Right ventricle myocardium superior (tissue), 1 donor: Measurements from ENCODE around the gene TERT. TPM values are rescaled to one million over a fixed set of nuclear protein-coding genes. Genes with fewer than 3 reads are reported as not detected.

Experiments used
- ATAC-seq: fragments of 200-7000 bp; cut with Tn5 transposase; one replicate; pipeline ENCODE4 v1.9.1; 2020; ENCODE audit warnings: mild to moderate bottlenecking; ENCODE audit not compliant: poor library complexity
- DNase-seq: peaks from one replicate; pipeline ENCODE4 v3.0.0-alpha.2; 2020
- intact Hi-C: fragments of 100-400 bp; cut with DNase I; formaldehyde crosslinking; loops from one replicate; pipeline ENCODE4 v1.11.2; 2022
- total RNA-seq: library from RNA; stranded (reverse); fragmentation: NEBNext Ultra II Directional; extraction: Animal tissue kit (Norgen Biotek cat#: 25700); gene quantifications from one replicate; pipeline ENCODE4 v1.2.1, GENCODE V29; 2021
- donor health status: DM: no; HTN: yes; CAD: no; lungs with severe emphysema.

Gene TERT
- total RNA-seq, 1 donor from 2014 or later = not detected

DNA sequence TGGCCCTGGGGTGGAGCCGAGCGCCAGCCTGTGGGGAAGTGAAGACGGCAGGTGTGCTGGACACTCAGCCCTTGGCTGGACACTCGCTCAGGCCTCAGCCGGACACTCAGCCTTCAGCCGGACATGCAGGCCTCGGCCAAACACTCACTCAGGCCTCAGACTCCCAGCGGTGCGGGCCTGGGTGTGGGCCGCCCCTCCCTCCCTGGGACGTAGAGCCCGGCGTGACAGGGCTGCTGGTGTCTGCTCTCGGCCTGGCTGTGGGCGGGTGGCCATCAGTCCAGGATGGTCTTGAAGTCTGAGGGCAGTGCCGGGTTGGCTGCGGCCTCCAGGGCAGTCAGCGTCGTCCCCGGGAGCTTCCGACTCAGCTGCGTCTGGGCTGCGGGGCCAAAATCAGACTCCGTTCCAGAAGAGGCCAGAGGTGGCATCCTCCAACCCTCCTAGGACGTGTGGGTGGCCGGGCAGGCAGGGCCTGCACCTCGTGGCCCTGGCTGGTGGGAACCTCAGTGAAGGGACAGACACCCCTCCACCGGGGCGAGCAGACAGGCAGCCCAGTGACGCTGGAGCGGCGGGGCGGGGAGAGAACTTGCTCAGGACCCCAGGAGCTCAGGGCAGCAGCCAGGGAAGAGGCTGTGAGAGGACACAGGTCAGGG, 41.3 kb downstream of the TERT start:
- intact Hi-C loops = no loop called here
- ATAC-seq (no peak), DNase-seq (no peak)

DNA sequence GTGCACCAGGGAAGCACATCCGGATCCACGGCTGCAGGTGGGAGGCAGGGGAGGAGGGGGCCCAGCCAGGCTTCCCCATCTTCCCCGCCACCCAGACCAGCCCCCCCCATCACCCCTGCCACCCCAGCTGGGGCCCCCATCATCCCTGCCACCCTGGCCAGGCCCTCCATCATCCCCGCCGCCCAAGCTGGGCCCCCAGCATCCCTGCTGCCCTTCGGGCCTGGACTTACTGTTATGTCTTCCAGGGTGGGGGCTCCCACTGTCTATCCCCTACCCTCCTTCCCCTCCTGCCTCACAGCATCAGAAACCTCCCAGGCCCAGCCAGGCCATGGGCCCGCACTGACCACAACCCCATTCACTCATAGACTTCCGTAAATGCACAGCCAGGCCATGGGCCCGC, 42.2 kb downstream of the TERT start:
- no peak for ATAC-seq
- no peak for DNase-seq
- intact Hi-C loops = no loop called here

DNA sequence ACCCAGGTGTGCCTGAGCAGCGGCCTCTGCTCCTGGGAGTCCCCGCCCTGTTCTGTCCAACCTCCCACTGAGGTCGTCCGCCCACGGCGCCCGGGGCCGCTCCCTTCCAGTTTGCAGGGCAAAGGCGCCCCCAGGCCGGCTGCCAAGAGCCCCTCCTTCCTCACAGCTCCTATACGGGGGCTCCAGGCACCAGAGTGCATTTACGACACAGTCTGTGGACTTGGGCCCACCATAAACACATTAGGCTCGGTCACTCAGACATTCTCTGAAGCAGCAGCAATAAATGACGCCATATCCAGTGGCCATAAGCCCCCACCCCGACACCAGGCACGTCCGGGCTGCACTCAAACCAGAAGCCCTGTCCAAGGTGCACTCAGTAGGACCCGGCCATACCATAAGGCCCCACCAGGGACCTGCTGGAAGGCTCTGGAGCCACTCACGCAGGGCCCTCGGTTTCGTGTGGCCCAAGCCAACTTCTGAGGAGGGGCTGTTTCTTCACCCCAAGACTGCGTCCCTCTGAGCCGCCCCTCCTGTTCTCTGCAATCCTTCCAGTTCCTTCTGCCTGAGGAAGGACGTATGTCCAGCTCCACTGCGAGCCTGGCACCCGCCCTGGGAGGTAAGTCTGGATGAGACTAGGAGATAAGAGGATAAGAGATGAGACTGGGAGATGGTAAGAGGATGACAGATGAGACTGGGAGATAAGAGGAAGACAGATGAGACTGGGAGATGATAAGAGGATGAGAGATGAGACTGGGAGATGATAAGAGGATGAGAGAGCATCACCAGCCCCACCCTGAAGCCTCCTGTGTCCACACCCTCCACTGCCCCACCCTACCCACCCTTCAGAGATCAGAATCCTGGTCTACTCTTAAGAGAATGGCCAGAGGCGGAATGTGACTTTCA, 42.9 kb downstream of the TERT start:
- no peak for DNase-seq
- ATAC-seq = no peak
- intact Hi-C loops = no loop called here

DNA sequence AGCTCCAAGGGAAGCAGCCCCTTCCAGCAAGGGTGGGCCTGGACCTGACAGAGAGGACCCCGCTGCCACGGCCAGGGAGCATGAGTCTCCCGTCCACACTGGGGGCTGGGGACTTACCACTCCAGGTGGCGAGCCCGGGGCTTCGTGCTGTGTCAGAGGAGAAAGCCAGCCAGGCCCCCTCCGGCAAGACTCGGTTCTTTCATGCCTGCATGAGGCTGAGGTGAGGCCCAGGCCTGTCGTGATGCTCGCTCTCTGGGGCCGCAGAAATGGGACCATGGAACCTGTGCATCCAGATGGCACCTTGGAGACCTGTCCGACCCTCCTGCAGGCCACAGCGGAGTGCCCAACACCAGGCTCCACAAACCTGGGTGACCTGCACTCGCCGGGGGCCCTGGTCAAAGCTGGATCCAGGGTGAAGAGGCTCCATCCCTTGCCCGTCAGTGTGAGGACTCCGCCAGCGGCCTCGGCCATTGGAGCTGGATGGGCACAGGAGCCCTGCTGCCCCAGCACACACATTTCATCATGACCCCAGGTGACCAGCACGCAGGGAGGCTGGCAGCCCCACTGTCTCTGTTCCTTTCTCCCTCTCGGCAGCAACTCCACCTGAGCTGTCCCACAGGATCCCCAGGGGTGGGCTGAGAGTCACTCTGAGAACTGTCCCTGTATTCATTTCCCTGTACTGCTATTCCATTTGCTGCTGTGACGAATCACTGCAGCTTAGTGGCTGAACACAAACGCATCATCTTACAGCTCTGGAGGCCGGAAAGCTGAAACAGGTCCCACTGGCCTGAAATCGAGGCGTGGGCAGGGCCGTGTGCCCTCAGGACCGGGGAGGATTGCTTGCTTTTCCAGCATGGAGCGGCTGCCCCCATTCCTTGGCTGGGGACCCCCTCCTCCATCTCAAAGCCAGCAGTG, 45.2 kb downstream of the TERT start:
- intact Hi-C loops = no loop called here
- no peak for DNase-seq
- no peak for ATAC-seq

DNA sequence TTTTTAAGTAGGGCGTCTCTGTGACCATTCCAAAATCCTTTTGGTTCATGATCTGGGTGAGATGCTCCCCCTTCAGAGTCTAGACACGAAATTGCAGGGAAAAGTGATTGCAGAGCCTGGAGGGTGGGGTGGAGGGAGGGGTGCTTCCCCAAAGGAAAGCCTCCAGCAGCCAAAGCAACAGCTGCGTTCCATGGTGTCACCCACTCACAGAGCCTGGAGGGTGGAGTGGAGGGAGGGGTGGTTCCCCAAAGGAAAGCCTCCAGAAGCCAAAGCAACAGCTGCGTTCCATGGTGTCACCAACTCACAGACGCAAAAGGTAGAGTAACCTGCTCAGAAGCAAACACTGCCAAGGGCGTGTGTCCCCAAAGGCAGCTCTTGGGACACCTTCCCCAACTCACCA, 47.1 kb downstream of the TERT start:
- no peak for ATAC-seq
- no peak for DNase-seq
- intact Hi-C loops = no loop called here

DNA sequence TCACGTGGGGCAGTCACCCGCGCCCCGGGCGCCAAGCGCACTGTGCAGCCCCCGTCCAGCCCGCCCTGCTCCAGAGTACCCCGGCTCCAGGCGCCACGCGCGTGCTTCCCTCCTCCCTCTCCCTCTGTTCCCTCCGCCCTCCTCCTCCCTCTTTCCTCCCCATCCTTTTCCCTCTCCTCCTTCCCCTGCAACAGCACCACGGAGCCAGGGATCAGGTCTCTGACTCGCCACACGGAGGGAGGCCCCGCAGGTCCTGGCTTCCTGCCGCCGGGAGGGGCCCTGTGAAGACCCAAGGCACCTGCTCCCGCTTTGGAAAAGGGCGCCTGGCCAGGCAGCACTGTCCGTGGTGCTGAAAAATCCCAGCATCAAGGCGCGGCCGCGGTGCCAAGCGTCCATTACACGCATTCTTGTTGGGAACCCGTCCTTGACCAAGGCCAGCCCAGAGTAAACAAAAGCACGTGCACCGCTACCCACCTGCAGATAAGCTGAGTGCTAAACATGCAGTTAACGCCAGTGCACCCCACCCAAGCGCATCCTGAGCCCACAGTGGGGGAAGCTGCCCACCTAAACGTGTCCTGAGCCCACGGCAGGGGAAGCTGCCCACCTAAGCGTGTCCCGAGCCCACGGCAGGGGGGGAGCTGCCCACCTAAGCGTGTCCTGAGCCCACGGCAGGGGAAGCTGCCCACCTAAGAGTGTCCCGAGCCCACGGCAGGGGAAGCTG, 48.0 kb downstream of the TERT start:
- peak; percentile 56 for DNase-seq
- peak; percentile 66 for ATAC-seq
- intact Hi-C loops = no loop called here

DNA sequence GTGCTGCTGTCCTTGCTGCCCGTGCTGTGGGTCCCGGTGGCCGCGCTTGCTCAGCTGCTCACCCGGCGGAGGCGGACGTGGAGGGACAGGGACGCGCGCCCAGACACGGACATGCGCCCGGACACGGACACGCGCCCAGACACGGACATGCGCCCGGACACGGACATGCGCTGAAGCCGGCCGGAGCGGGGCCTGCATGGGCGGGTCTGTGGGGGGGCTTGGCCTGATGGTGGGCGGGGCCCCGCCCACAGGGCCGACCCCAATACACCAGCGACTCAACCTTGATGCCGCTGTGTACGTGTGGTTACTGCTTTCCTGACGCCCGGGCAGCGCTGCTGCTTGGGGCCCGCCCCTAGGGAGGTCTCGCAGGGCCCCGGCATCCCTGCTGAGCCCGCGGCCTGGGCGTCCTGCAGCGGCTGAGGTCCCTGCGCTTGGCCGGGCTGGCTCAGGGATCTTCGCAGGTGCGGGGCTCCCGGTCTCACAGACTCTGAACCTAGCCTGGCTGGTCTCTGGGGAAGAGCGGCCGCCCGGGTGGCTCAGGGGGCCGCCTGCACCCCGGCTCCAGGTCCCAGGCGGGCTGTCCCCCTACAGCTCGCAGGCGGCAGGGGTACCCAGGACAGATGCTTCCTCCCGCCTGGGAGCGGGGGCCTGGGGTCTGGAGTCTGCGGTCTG, 48.8 kb downstream of the TERT start:
- intact Hi-C loops = no loop called here
- ATAC-seq = no peak
- DNase-seq = no peak

DNA sequence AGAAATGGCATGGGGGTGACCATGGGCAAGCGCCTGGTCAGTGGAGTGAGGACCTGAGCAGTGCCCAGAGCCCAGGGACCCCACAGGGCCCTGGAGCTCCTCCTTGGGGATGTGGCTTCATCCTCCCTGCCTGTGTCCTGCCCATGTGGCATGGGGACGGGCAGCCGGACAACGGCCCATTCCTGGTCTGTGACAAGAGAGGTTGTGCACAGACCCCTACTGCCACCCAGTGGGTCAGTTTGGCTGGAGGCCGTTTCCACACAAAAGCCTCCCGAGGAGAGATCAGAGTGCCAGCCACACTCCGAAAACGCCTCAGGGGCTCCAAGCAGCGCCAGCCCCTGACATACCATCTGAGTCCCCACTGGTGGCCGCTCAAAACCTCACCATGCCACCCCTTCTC, 49.9 kb downstream of the TERT start:
- intact Hi-C loops = no loop called here
- no peak for DNase-seq
- ATAC-seq = no peak

DNA sequence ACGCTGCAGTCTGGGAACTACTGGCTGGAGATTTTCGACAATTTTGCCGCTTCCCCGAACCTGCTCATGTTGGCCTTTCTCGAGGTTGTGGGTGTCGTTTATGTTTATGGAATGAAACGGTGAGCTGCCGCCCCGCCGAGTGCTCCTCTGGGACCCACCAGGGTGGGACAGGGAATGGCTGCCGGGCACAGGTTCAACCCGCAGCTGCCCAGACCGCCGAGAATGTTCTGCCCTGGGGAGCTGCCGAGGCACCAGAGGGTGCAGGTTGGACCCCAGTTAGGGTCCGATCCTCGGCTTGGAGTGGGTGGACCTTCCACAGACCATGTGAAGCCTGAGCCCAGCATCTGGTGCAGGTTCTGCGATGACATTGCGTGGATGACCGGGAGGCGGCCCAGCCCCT, 50.6 kb downstream of the TERT start:
- intact Hi-C loops = no loop called here
- no peak for ATAC-seq
- DNase-seq = no peak

DNA sequence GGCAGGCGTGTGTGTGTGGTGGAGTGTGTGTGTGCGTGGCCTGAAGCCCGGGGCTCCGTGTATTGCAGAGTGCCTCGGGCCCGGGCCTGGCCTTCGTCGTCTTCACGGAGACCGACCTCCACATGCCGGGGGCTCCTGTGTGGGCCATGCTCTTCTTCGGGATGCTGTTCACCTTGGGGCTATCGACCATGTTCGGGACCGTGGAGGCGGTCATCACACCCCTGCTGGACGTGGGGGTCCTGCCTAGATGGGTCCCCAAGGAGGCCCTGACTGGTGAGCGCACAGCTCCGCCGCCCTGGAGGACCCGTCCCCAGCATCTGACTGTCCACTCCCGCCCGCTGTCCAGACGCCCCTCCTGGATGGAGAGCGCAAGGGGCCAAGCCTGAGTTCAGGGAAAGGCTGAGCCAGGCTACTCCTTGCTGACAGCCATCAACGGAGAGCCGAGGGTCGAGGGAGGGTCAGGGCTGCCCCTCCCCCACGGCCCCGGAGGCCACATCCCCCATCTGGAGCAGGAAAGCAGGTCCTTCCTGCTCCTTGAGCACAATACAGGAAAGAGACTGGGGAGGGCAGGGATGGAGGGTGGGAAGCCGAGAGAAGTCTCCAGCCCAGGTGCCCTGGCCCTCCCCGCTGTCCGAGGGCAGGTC, 51.3 kb downstream of the TERT start:
- intact Hi-C loops = no loop called here
- DNase-seq (no peak), ATAC-seq (no peak)

DNA sequence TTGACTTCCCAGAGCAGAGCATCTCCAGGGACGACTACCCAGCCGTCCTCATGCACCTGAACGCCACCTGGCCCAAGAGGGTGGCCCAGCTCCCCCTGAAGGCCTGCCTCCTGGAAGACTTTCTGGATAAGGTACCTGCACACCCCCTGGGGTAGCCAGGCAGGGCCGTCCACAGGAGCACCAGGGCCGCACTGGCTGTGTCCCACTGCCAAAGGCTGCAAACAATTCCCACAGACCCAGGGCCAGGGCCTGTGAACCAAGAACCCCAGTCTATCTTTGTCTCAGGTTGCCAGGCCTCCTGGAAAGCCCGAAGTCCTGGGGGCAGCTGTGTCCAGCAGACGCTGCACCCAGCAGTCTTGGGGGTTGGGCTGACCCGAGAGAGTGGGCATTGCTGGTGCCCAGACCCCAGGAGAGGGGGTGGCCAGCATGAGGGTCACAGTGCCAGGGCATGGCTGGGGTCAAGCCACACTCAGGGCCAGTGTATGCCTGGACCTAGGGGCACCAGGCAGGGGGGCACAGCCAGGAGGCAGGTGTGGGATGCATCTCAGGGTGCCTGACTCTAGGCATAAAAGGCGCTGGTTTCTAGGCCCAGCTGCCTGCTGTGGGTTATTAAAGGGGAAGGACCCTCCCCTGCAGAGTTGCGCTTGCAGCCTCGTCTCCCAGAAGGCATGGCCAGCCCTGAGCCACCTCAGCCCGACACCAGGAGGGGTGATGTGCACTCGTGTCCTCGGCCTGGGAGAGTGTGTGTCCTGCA, 52.0 kb downstream of the TERT start:
- no peak for ATAC-seq
- no peak for DNase-seq
- intact Hi-C loops = no loop called here

DNA sequence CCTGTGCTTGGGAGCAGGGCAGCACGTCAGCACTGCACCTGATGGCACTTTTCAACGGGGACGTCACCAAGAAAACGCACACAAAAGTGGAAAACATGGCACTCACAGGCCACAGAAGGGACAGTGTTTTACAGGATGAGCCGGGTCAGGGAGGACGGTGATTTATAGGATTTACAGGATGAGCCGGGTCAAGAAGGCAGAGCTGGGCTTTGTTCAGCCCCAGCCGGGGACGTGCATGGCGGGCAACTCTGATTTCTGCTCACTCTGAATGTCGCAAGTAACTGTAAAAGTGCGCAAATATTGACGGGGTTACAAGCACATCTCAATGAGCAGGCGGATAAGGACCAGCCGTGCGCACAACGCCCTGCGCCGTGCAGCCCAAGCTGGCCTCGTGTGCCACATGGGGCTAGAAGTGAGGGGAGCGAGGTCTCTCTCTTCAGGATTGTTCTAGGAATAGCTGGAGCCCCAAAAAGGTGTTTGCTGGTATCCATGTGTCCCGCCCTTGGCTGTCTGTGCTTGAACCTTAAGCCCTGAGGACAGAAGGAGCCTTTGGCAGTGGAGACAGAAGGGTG, 53.3 kb downstream of the TERT start:
- DNase-seq = no peak
- ATAC-seq = no peak
- intact Hi-C loops = no loop called here

DNA sequence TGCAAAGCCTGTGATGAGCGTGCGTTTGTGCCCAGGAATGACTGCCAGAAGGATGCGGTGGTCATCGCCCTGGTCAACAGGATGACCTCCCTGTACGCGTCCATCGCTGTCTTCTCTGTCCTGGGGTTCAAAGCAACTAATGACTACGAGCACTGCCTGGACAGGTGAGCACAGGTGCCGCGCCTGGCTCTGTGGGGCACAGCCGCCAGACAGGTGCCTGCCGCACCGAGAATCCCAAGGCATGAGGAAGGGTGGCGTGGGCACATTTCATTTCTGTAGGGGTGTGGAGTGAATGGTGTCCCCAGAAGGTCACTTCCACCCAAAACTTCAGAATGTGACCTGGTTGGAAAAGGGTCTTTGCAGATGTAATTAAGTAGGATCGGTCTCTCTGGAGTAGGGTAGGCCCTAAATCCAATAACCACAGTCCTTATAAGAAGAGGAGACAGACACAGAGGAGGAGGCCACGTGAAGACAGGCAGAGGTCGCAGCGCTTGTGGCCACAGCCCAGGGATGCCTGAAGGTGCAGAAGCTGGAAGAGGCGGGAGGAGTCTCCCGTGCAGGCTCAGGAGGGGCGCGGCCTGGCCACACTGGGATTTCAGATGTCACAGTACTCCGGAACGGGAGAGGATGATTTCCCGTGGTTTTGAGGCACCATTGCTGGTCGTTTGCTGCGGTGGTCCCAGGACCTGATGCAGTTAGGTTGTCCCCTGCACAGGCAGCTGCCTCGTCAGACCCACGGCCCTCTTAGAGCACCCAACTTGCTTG, 54.2 kb downstream of the TERT start:
- intact Hi-C loops = no loop called here
- DNase-seq (no peak), ATAC-seq (no peak)

DNA sequence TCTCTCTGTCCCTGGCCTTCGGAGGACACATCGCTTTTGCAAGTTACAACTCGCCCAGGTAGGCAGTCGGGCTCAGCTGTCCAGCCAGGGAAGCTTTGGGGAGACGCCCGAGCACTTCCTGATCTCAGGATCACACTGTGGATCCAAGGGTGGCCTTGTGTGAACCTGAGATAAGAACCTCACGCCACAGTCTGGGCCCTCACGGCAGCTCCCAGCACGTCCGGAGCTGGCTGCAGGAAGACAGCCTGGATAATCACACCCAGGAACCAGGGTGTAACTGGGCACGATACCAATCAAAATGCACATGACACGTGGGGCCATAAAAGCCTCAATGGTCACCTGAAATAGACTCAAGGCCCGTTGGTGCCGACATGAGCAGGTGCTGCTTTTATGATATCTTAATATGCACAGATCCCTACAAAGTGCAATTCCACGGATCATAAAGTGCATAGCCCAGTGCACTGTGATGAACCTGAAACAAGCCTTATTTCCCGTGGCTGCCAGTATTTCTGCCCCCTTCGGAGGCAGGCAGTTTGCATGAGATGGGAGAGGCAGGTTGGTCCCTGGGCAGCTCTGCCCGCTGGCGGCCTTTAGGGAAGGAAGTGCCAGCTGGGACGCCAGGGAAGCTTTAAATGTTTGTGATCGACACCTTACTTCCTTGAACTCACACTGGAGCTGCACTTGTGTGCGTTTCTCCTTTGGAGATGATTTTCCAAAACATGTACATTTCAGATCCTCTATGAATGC, 55.2 kb downstream of the TERT start:
- DNase-seq (no peak), ATAC-seq (peak; percentile 49)
- intact Hi-C loops = no loop called here

DNA sequence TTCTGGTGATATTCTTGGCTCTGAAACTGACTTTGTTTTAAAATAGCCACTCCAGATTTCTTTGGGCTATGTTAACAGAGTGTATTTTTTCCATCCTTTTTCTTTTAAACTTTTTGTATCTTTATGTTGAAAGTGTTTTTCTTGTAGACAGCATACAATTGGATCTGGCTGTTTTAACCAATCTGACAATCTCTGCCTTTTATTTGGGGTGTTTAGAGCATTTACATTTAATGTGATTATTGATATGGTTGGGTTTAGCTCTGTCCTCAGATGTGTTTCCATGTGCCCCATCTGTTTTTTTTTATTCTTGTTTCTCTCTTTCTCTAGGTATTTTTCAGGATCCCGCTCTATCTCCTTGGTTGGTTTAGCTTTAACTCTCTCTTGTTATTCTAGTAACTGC, 59.0 kb downstream of the TERT start:
- no peak for DNase-seq
- intact Hi-C loops = no loop called here
- ATAC-seq = no peak
